ENCODE results near the gene SCAF1.
A peak's percentile ranks its signal among the peaks of the same experiment; 100 is the strongest.

SCAF1 gene

DNA sequence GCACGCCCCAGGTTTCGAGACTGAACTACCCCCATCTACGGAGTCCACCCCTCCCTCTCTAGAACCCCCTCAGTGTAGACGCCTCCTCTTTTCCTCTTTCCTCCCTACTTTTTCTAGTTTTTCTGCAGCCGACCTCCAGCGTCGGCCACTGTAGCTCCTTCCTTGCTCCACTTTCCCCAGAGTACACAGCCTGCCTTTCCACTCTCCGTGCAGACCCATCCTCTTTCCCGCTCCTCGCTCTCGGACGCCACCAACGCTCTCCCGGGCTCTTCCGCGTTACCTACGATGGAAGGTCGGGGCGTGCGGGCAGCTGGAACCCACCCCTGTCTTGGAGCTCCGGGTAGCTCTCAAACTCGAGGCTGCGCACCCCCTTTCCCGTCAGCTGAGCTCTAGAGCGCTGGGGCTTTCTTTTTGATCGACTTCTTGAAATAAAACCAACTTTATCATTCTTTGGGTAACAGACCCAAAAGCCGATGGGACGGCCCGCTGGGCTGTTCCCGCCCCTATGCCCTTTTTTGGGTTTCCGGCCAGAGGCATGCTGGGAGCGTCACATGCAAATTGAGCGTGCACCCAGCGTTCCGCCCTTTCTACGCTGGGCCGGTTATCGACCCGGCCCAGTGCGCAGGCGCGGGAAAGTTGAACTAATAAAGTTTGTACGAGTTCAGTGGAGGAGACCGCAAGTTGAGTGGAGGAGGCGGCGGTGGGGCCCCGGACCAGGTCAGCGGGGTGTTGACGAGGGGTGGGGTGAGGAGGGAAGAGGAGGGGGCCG lies 23.5 kb downstream of the SCAF1 start, which contains the start of the genes BCL2L12 and IRF3:
Gene BCL2L12, plus strand, starts transcription at position 583 of the 769 bp plus-strand sequence. CDS start 760 bp downstream, outside the sequence.
Gene IRF3, minus strand, starts transcription at position 507 of the 769 bp plus-strand sequence. CDS start 1,019 bp downstream, outside the sequence.
- DNase-seq: peak; percentile 99

DNA sequence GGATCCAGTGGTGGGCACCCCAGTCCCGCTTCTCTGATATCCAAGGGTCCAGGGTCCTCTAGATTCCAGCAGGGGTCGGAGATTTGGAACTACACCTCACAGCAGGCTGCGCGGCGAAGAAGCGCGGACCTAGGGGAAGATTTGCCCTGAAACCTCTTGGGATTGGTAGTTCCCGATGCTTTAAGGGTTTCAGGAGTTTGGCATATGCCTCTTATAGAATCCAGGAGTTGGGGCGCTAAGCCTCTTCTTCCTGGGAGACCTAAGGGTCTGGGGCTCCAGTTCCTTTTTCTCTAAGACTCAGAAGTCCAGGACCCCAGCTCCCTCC lies 24.1 kb downstream of the SCAF1 start:
- no peak for DNase-seq

DNA sequence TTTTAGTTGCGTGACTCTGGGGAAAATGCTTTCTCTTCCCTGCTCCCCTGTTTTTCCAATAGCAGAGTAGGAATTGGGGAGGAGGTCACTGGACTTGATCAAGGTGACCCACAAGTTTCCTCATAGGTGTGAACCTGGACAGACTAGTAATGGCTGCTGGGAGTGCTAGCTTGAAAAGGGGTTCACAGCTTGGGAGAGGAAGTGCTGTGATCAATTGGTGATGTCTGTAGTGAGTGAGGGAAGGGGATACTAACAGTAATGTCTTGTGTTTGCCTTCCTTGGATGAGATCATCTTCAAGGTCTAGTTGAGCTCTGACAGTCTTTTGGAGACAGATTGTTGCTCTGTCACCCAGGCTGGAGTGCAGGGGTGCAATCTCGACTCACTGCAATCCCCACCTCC lies 25.5 kb downstream of the SCAF1 start:
- no peak for DNase-seq

DNA sequence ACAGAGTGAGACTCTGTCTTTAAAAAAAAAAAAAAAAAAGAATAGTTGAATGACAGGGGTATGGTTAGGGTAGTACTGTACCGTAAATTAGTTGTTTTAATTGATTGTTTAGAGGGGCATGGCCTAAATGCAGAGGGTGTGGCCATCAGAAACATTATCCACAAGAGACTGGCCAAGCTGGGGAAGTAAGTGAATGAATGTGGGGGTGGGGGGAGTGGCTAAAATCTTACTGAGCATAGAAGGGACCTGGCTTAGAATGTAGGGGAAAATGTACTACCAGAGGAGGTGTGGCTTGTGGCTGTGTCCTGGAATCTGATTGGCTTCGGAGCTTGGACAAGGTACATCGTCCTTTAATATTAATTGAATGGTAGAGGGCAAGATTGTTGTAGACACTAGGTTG lies 27.5 kb downstream of the SCAF1 start:
- DNase-seq: no peak

DNA sequence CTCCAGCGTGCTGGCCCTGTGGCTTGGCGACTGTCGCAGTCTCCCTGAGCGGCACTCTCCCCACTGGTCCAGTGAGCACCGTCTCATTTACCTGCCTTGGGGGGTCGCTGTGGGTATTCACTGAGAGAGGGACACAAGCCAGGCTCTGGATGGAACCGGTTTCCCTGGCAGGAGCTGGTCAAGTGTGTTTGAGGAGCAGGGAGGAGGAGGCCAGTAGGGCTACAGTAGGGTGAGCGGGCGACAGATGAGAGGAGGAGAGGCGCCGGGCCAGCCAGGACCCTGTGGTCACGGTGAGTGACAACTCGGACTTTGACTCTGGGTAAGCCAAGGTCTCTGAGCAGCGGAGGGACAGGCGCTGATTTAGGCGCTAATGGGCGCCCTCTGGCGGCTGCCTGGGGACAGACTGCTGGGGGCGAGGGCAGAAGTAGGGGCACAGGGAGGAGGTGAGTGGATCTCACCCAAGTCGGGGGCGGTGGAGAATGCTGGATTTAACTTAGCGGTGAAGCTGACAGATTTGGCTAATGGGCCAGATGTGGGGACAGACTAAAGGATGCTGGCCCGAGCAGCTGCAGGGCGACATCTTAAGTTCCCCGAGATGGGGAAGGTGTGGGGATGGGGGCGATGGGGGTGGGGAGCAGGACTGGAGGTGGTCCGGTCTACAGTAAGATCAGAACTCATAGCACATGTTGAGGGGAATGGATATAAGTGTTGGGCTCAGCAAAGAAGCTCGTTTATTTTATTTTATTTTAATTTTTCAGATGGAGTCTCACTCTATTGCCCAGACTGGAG lies 30.3 kb downstream of the SCAF1 start:
- peak; percentile 81 for DNase-seq

DNA sequence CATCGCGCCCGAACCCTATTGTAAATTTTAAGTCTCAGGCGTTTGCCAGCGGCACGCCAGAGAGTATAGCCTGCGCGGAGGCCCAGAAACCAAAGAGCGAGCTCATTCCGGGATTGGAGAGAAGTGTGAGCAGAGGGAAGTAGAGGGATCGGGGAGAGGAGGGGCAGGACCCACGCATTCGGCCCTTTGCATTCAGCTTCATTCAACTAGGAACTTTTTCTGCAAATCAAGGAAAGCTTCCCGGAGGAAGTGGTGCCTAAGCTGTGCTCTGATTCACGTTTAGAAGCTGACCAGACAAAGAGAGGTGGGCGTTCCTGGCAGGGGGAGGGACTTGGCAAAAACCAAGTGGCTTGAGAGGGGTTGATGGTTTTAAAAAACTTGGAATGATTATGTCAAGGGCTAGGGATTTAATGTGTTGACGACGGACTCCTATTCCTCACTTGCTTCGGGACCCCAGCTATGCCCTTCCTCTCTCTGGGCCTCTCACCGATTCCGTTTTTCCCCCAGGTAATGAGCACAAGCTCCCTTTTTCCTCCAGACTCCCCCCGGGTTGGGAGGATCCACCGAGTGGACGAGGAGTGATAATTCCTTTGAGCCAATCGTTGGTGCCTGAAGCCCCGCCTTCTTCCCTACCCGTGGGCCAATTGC lies 34.3 kb downstream of the SCAF1 start:
- no peak for DNase-seq

DNA sequence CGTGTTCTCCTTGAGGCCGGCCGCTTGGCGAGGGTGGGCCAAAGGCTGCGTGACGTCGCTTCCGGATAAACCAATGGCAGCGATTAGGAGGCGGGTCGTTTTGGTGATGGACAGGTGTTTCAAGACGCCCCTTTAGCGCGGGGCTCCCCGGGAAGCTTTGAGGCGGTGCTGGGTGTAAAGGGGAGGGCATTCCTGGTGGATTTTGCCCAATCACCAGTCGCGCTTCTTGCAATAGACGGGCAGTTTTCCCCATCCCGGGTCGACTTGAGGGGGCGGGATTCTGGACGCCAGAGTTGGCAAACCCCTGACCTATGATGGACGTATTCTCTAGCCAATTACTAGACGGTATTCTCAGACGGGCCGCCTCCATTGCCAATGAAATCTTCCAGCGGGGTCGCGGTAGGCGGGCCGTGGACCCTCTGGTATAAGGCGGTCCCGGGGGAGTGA lies 34.8 kb downstream of the SCAF1 start:
- peak; percentile 100 for DNase-seq

DNA sequence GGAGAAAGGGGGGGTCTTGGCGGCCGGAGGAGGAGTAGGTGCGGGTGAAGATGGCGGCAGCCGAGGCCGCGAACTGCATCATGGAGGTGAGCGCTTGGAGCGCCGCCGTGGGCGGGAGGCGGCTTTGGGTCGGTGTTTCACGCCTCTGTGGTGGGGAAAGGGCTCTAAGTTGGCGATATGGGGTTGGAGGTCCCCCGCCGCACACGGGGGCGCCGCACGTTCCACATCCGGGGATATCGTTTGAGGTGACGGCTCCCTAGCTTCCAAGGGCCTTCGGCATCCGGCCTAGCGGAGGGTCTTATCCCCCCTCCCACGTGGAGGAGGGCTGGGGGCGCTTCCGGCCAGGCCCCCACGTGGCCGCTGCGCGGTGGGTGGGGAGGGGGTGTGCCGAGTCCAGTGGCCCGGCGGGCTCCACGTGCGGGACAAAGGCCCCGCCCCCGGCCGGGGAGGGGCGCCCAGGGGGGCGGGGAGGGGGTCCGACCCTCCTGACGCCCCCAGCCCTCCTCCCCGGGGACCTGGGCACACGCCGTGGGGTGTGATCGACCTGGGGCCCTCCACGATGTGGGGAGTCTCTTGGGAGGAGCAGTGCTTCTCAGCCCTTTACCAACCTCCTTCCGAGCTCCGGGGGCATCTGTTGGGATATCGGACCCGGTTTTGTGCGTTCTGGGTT lies 35.4 kb downstream of the SCAF1 start, which contains the start of gene PRMT1:
Gene PRMT1, plus strand, starts transcription at position 41 of the 670 bp plus-strand sequence. Its CDS starts 10 bp downstream, at position 51.
- peak; percentile 49 for DNase-seq

DNA sequence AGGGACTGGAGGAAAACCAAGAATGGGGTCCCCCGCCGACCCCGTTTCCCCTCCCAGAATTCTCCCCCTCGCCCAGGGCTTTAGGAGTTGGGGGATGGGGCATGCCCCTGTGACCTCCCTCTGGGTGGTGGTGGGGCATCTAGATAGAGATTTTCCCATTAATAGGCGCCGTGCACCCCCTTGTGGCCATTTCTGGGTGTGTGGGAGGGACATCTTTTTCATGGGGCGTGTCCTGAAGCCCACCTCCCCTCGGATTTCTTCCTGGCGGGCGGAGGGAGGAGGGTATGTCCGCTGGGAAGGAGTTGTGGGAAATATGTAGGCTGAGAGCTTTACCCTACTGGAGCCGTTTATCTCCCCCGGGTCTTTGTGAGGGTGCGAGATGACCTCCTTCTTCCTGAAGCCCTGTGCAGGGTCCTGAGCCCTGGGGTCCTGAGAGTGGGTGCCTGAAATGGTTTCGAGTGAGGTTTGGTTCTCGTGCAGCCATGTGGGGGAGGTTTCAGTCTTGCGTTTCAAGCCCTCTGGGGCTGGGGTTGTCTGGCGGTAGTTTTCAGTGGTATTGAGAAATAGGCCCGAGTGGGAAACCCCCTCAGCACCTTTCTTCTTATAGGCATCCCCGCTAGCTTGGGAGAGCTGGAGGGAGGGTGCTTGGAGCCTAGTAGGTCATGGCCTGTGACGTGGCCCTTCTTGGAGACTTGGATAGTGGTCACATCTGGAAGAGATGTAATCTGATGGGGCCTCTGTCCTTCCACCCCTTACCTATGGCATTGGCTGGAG lies 36.1 kb downstream of the SCAF1 start:
- peak; percentile 85 for DNase-seq

DNA sequence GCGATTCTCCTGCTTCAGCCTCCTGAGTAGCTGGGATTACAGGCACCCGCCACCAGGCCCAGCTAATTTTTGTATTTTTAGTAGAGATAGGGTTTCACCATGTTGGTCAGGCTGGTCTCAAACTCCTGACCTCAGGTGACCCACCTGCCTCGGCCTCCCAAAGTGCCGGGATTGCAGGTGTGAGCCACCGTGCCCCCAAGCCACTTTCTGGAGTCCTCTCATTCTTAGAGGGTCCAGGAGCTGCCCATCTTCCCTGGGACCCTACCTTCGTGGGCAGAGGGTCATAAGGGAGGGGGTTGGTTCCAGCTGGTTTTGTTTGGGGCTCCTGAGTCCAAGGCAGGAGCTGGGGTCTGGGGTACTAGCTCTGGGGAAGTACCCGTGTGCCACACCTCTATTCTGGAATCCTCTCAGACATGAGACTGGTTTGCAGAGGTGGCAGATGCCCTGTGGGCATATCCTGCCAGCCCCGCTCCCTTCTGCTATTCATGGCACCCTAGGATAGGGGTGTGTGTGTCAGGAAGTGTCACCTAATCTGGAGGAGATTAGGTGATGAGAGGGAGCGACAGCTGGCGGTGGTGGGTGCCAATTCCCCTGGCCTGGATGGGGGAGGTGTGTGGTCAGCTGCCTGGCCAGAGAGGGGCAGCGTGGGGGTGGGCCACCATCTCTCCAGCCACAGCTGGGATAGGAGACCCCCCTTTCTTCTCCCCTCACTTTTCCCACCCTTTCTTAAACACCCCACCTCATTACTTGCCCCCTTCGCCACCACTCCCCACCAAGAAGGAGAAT lies 37.2 kb downstream of the SCAF1 start:
- DNase-seq: no peak

DNA sequence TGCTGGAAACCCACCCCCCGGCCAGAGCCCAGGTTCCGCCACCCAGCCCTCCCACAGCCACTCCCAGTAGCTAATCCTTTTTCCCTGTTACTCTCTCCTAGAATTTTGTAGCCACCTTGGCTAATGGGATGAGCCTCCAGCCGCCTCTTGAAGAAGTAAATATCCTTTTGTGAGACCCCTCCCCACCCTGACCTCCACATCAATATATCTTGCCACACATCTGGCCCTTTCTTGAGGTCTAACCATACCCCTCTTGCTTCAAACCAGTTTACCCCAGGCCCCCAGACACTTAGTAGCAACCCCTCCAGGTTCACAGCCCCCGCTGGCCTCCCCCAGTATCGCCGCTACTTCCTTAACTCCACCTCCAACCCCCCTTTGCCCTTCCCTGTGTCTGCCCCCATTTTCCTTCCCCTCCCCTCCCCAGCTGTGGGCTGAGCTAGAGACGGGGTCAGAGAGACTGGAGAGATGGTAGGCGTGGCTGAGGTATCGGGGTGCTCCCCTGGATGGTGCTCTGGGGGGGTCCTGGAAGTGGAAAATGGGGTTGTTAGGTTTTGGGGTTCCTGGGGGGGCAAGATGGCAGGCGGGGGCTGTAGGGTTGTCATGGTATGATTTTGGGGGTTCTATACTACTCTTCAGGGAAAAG lies 37.9 kb downstream of the SCAF1 start:
- DNase-seq: no peak

DNA sequence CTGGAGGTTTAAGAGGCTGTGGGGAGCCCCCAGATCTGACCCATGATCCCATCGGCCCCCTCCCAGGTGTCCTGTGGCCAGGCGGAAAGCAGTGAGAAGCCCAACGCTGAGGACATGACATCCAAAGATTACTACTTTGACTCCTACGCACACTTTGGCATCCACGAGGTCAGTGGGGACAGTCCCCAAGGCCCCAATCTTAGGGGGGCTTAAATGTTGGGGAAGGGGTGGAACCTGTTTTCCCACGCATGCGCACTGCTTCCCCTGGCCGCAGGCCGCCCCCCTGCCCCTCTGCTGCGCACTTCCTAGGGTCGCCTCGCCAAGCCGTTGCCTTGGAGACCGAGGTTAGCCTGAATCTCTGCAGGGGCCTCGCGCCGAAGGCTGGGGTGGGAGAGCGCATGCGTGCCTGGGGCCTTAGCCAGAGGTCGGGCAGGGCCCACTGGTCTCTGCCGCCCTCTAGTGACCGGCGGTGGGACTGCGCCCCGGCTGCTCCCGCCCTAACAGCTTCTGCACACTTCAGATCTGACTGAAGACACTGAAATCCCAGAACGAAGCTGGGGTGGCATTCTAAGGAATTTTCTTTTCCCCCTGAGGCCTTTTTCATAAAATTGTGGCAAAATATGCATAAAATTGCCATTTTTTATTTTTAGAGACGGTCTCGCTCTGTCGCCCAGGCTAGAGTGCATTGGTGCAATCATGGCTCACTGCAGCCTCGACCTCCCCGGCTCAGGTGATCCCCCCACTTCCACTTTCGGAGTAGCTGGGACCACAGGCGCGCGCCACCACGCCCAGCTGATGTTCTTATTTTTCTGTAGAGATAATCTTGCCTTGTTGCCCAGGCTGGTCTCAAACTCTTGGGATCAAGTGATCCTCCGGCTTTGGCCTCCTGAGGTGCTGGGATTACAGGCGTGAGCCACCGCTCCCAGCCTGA lies 38.7 kb downstream of the SCAF1 start:
- DNase-seq: peak; percentile 94

DNA sequence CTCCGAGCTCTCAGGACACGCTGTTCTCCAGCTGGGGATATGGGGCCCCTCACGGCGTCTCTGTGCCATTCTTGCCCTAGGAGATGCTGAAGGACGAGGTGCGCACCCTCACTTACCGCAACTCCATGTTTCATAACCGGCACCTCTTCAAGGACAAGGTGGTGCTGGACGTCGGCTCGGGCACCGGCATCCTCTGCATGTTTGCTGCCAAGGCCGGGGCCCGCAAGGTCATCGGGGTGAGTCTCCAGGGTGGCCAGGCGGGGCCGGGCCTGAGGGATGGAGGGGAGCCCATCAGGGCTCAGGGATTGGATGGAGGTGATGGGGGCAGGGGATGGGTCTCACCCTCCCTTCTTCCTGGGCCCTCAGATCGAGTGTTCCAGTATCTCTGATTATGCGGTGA lies 39.8 kb downstream of the SCAF1 start:
- DNase-seq: no peak

DNA sequence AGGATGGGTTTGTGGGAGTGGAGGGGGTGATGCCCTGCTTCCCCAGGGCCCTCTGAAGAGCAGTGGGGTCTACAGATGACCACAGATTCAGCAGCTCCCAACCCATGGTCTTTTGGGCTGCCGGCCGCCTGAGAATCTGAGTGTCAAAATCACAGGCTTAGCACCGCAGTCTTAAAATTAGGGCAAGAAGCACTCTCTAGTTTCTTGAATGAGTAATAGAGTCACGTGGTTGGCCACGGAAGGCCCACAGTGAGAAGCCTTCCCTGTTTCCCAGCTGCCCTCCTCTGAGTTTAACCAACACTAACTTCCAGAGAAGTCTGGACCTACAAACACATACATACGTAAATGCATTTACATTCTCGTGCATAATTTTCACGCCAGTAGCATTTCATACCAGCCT lies 40.3 kb downstream of the SCAF1 start:
- DNase-seq: no peak

DNA sequence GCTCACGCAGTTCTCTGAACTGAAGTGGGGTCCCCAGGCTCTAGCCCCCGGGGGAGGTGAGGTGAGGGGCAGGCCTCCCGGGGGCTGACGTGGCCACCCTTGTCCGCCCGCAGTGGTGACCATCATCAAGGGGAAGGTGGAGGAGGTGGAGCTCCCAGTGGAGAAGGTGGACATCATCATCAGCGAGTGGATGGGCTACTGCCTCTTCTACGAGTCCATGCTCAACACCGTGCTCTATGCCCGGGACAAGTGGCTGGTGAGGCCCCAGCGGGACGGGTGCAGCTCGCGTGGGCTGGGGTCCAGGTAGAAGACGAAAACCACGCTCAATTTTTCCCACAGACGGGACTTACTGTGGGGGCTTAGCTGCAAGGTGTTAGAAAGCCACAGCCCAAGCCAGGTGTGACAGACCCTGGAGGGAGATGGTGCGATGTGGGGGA lies 41.8 kb downstream of the SCAF1 start:
- DNase-seq: no peak

DNA sequence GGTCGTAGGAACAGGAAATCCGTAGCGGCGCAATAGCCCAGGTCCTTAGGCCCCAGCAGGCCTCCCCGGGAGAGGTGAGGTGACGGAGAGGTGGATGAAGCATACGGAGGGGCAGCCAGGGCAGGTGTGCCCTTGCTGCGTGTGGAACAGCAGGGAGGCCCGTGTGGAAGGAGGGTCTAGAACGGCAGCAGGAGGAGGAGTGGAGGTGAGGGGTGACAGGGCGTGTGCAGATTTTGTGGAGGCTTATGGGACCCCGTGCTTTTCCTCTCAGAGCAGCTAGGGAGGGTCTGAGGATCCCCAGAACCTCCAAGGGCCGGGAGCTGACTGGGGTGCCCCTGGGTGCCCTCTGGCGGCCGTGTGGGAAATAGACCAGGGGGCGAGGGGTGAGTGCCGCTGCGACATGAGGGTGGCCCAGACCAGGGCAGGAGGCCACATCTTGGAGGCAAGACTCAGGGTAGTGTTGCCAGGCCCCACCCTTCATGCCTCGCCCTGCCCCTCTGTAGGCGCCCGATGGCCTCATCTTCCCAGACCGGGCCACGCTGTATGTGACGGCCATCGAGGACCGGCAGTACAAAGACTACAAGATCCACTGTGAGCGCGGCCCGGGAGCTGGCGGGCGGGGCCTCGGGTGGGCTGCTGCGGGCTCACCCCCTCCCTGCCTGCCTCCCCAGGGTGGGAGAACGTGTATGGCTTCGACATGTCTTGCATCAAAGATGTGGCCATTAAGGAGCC lies 42.4 kb downstream of the SCAF1 start:
- peak; percentile 45 for DNase-seq

DNA sequence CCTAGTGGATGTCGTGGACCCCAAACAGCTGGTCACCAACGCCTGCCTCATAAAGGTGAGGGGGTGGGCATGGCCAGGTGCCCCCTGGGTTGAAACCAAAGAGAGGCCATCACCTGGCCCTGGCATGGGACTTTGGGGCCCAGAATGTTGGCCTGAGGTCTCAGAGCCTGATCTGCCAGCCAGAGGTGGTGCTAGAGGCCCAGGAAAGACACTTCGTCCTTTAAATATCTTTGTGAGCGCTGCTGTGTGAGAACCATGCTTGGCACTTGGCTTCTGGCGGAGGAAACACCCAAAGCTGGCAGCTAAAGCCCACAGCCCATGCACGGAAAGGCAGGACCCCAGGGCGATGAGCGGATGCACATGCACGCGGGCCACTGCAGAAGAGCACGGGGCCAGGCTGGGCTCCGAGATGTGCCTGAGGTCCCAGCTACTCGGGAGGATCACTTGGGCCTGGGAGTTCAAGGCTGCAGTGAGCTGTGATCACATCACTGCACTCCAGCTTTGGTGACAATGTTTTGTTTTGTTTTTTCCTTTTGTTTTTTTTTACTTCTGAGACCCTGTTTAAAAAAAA lies 43.1 kb downstream of the SCAF1 start:
- DNase-seq: no peak

DNA sequence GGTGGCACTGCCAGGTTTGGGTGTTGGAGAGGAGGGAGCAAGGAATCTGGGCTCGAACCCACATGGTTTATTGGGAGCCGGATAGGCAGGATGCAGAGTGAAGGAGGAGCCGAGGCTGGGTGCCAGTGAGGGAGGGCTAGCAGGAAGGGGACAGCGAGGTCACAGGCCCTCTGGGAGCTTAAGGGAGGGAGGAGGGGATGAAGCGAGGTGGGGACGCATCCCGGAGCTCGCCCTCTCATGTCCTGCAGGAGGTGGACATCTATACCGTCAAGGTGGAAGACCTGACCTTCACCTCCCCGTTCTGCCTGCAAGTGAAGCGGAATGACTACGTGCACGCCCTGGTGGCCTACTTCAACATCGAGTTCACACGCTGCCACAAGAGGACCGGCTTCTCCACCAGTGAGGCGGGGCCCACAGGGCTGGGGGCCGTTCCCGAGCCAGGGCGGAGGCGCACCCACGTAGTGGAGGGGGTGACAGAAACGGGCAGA lies 43.9 kb downstream of the SCAF1 start:
- DNase-seq: no peak
